Measurements from ENCODE around the gene BHLHE23. TPM values are rescaled to one million over a fixed set of nuclear protein-coding genes. Genes with fewer than 3 reads are reported as not detected.

BHLHE23 gene
- total RNA-seq, 2 experiments from 2014 or later, result not detected

GRCh38 chr20:62982124-62983075, 24.4 kb downstream of the BHLHE23 start:
- Mint-ChIP-seq H3K9me3 (no peaks in the 10 kb centered on the region), H3K4me3 (no peak overlapping the region), H3K27ac (no peak overlapping the region), H3K27me3 (peaks cover 33% of the 10 kb centered on the region), H3K36me3 (ENCODE audit: low read depth) (no peaks in the 10 kb centered on the region), H3K4me1 (peaks cover 44% of the 10 kb centered on the region)
- ChIA-PET POLR2A (no interaction called here), CTCF (interaction anchor here (2.7 kb wide), 1 partner anchor 10 kb away, joined by 9 read pairs; no protein-coding TSS in a partner anchor)
- DNase-seq, result no peak

- no peak overlapping the region for H3K4me3 Mint-ChIP-seq
- H3K9me3 Mint-ChIP-seq, result no peaks in the 10 kb centered on the region
- H3K27me3 Mint-ChIP-seq, result peaks cover 41% of the 10 kb centered on the region
- ChIA-PET CTCF (interaction anchor here (2.1 to 2.7 kb wide), 3 partner anchors 8 to 21 kb away, joined by 5 to 9 read pairs (median 7); no protein-coding TSS in a partner anchor), POLR2A (no interaction called here)
- H3K27ac Mint-ChIP-seq, result no peak overlapping the region
- peaks cover 50% of the 10 kb centered on the region for H3K4me1 Mint-ChIP-seq
- H3K36me3 Mint-ChIP-seq (ENCODE audit: low read depth), result no peaks in the 10 kb centered on the region
- peak; percentile 67 for DNase-seq
Measured at GRCh38 chr20:62980970-62981369, 25.8 kb downstream of the BHLHE23 start.

- Mint-ChIP-seq H3K27me3 (peaks cover 44% of the 10 kb centered on the region), H3K27ac (no peak overlapping the region), H3K9me3 (no peaks in the 10 kb centered on the region), H3K36me3 (ENCODE audit: low read depth) (no peaks in the 10 kb centered on the region), H3K4me3 (no peak overlapping the region), H3K4me1 (peaks cover 50% of the 10 kb centered on the region)
- DNase-seq, result no peak
- CTCF ChIA-PET, result interaction anchor here (1.2 to 2.7 kb wide), 4 partner anchors 8 to 234 kb away, joined by 3 to 9 read pairs (median 6); no protein-coding TSS in a partner anchor
- POLR2A ChIA-PET, result no interaction called here
Measured at GRCh38 chr20:62980380-62980960, 26.3 kb downstream of the BHLHE23 start.

GRCh38 chr20:62979876-62980373, 26.8 kb downstream of the BHLHE23 start:
- Mint-ChIP-seq H3K9me3 (no peaks in the 10 kb centered on the region), H3K27me3 (peaks cover 45% of the 10 kb centered on the region), H3K27ac (no peak overlapping the region), H3K4me3 (no peak overlapping the region), H3K36me3 (ENCODE audit: low read depth) (no peaks in the 10 kb centered on the region), H3K4me1 (peaks cover 50% of the 10 kb centered on the region)
- ChIA-PET CTCF (interaction anchor here (1.2 to 2.7 kb wide), 4 partner anchors 7 to 234 kb away, joined by 3 to 9 read pairs (median 6); no protein-coding TSS in a partner anchor), POLR2A (no interaction called here)
- DNase-seq, result no peak

GRCh38 chr20:62979310-62979709, 27.5 kb downstream of the BHLHE23 start:
- Mint-ChIP-seq H3K4me3 (no peak overlapping the region), H3K36me3 (ENCODE audit: low read depth) (no peaks in the 10 kb centered on the region), H3K9me3 (no peaks in the 10 kb centered on the region), H3K27ac (no peak overlapping the region), H3K4me1 (peaks cover 50% of the 10 kb centered on the region), H3K27me3 (peaks cover 51% of the 10 kb centered on the region)
- ChIA-PET CTCF (interaction anchor here (1.2 to 2.1 kb wide), 3 partner anchors 12 to 235 kb away, joined by 3 to 7 read pairs (median 5); no protein-coding TSS in a partner anchor), POLR2A (no interaction called here)
- DNase-seq, result no peak

GRCh38 chr20:62978561-62978943, 28.2 kb downstream of the BHLHE23 start:
- Mint-ChIP-seq H3K36me3 (ENCODE audit: low read depth) (no peaks in the 10 kb centered on the region), H3K4me3 (no peak overlapping the region), H3K27ac (peak overlapping the region; percentile 31), H3K27me3 (peaks cover 53% of the 10 kb centered on the region), H3K9me3 (no peaks in the 10 kb centered on the region), H3K4me1 (peaks cover 47% of the 10 kb centered on the region)
- POLR2A ChIA-PET, result no interaction called here
- DNase-seq, result no peak
- CTCF ChIA-PET, result interaction anchor here (1.0 to 1.3 kb wide), 2 partner anchors 15 to 79 kb away, joined by 3 to 4 read pairs; no protein-coding TSS in a partner anchor

GRCh38 chr20:62977613-62978560, 28.9 kb downstream of the BHLHE23 start:
- ChIA-PET POLR2A (no interaction called here), CTCF (interaction anchor here (0.5 to 1.3 kb wide), 5 partner anchors 10 to 169 kb away, joined by 3 to 4 read pairs (median 3); no protein-coding TSS in a partner anchor)
- no peaks in the 10 kb centered on the region for H3K9me3 Mint-ChIP-seq
- H3K36me3 Mint-ChIP-seq (ENCODE audit: low read depth), result no peaks in the 10 kb centered on the region
- no peak overlapping the region for H3K4me3 Mint-ChIP-seq
- H3K27ac Mint-ChIP-seq, result peak overlapping the region; percentile 64
- peak; percentile 70 for DNase-seq
- peaks cover 45% of the 10 kb centered on the region for H3K4me1 Mint-ChIP-seq
- H3K27me3 Mint-ChIP-seq, result peaks cover 58% of the 10 kb centered on the region

GRCh38 chr20:62976886-62977285, 29.9 kb downstream of the BHLHE23 start:
- Mint-ChIP-seq H3K4me3 (no peak overlapping the region), H3K9me3 (no peaks in the 10 kb centered on the region), H3K36me3 (ENCODE audit: low read depth) (no peaks in the 10 kb centered on the region), H3K27me3 (peaks cover 64% of the 10 kb centered on the region), H3K27ac (no peak overlapping the region), H3K4me1 (peaks cover 44% of the 10 kb centered on the region)
- ChIA-PET POLR2A (no interaction called here), CTCF (interaction anchor here (0.9 kb wide), 1 partner anchor 9 kb away, joined by 3 read pairs; no protein-coding TSS in a partner anchor)
- DNase-seq, result no peak

- DNase-seq, result no peak
- ChIA-PET CTCF (interaction anchor here (0.6 kb wide), 1 partner anchor 858 kb away, joined by 3 read pairs; no protein-coding TSS in a partner anchor), POLR2A (no interaction called here)
- Mint-ChIP-seq H3K9me3 (no peaks in the 10 kb centered on the region), H3K4me1 (peaks cover 42% of the 10 kb centered on the region), H3K27me3 (peaks cover 66% of the 10 kb centered on the region), H3K36me3 (ENCODE audit: low read depth) (no peaks in the 10 kb centered on the region), H3K4me3 (no peak overlapping the region), H3K27ac (peak overlapping the region; percentile 7)
Measured at GRCh38 chr20:62975812-62976508, 30.8 kb downstream of the BHLHE23 start.

- Mint-ChIP-seq H3K27ac (no peak overlapping the region), H3K27me3 (peaks cover 62% of the 10 kb centered on the region), H3K9me3 (no peaks in the 10 kb centered on the region), H3K4me1 (peaks cover 39% of the 10 kb centered on the region), H3K4me3 (no peak overlapping the region), H3K36me3 (ENCODE audit: low read depth) (no peaks in the 10 kb centered on the region)
- no peak for DNase-seq
- POLR2A ChIA-PET, result no interaction called here
- CTCF ChIA-PET, result interaction anchor here (0.6 to 1.3 kb wide), 2 partner anchors 74 to 857 kb away, joined by 3 to 4 read pairs; no protein-coding TSS in a partner anchor
Measured at GRCh38 chr20:62975251-62975760, 31.5 kb downstream of the BHLHE23 start.
